Neural progenitor cell (in vitro differentiated cells): Measurements from ENCODE around the gene KRT5. TPM values are rescaled to one million over a fixed set of nuclear protein-coding genes. Genes with fewer than 3 reads are reported as not detected.
A peak's percentile ranks its signal among the peaks of the same experiment; 100 is the strongest.

Source experiments
- DNase-seq: peaks from one replicate; pipeline ENCODE4 v3.0.0-alpha.2; 2016; ENCODE audit warnings: low spot score
- H2AFZ ChIP-seq: fragments of 200-600 bp; sonication (generic); replicated peaks from 2 replicates; pipeline ENCODE4 v1.6.1; 2016; ENCODE audit warnings: antibody characterized with exemption
- H3F3A ChIP-seq: fragments of 200-600 bp; sonication (generic); 2 replicates; pipeline ENCODE4 v1.6.1; 2016; ENCODE audit warnings: antibody characterized with exemption, low read depth
- H3K27ac ChIP-seq: fragments of 200-600 bp; sonication (generic); 2 replicates; pipeline ENCODE4 v1.5.1; 2016; ENCODE audit warnings: mild to moderate bottlenecking
- H3K27me3 ChIP-seq: fragments of 200-600 bp; sonication (generic); 2 replicates; pipeline ENCODE4 v1.6.1; 2016; ENCODE audit warnings: mild to moderate bottlenecking, moderate library complexity
- H3K36me3 ChIP-seq: fragments of 200-600 bp; sonication (generic); 2 replicates; pipeline ENCODE4 v1.5.1; 2016
- H3K4me1 ChIP-seq: fragments of 200-600 bp; sonication (generic); 2 replicates; pipeline ENCODE4 v1.6.1; 2016; ENCODE audit warnings: mixed run types
- H3K4me2 ChIP-seq: fragments of 200-600 bp; sonication (generic); 2 replicates; pipeline ENCODE4 v1.6.1; 2016
- H3K4me3 ChIP-seq: fragments of 200-600 bp; sonication (generic); 2 replicates; pipeline ENCODE4 v1.5.1; 2016
- H3K79me2 ChIP-seq: fragments of 200-600 bp; sonication (generic); 2 replicates; pipeline ENCODE4 v1.6.1; 2016; ENCODE audit warnings: low read depth
- H3K9ac ChIP-seq: fragments of 200-600 bp; sonication (generic); 2 replicates; pipeline ENCODE4 v1.6.1; 2016
- H3K9me3 ChIP-seq: fragments of 200-600 bp; sonication (generic); 2 replicates; pipeline ENCODE4 v1.5.1; 2016; ENCODE audit warnings: low read depth
- H4K20me1 ChIP-seq: fragments of 200-600 bp; sonication (generic); 2 replicates; pipeline ENCODE4 v1.6.1; 2016; ENCODE audit warnings: low read depth
- H3K27ac Mint-ChIP-seq: 3 replicates; pipeline ENCODE4 v1.8.0; 2021; ENCODE audit warnings: mixed read lengths
- H3K27me3 Mint-ChIP-seq: 2 replicates; pipeline ENCODE4 v1.8.0; 2022; ENCODE audit warnings: low read depth, mild to moderate bottlenecking, inconsistent platforms, moderate library complexity, mixed read lengths; ENCODE audit not compliant: insufficient read depth
- H3K36me3 Mint-ChIP-seq: 3 replicates; pipeline ENCODE4 v1.8.0; 2021; ENCODE audit warnings: mixed read lengths
- H3K4me1 Mint-ChIP-seq: 3 replicates; pipeline ENCODE4 v1.8.0; 2021; ENCODE audit warnings: mixed read lengths
- H3K4me3 Mint-ChIP-seq: 3 replicates; pipeline ENCODE4 v1.8.0; 2021; ENCODE audit warnings: mild to moderate bottlenecking, moderate library complexity, mixed read lengths
- H3K9me3 Mint-ChIP-seq: 3 replicates; pipeline ENCODE4 v1.8.0; 2020; ENCODE audit warnings: mixed read lengths
- EZH2 ChIP-seq: fragments of 200-600 bp; sonication (generic); IDR thresholded peaks from 2 replicates; pipeline ENCODE4 v1.6.1; 2017; ENCODE audit warnings: antibody characterized with exemption, mild to moderate bottlenecking, moderate library complexity
- EZH2phosphoT487 ChIP-seq: fragments of 200-600 bp; sonication (generic); IDR thresholded peaks from 2 replicates; pipeline ENCODE4 v1.6.1; 2017; ENCODE audit warnings: antibody characterized with exemption
- total RNA-seq: library from RNA; depleted of rRNA; stranded (reverse); fragments of >200 nt; gene quantifications from 2 replicates; pipeline ENCODE4 v1.2.3, GENCODE V29; 2015; ENCODE audit warnings: low replicate concordance
- TF ChIP-seq, protein P1 (sequence below): fragments of 200-600 bp; sonication (generic); IDR thresholded peaks from 2 replicates; pipeline ENCODE4 v1.5.1; 2017; ENCODE audit warnings: antibody characterized with exemption, mild to moderate bottlenecking

KRT5 gene
- total RNA-seq, 1 donor from 2014 or later, result not detected

- Mint-ChIP-seq H3K27me3 (peaks cover 10% of the 10 kb centered on the region), H3K27ac (no peak overlapping the region), H3K4me3 (no peak overlapping the region), H3K36me3 (no peaks in the 10 kb centered on the region), H3K9me3 (no peaks in the 10 kb centered on the region), H3K4me1 (no peaks in the 10 kb centered on the region)
- Histone ChIP-seq H3F3A (no peaks in the 10 kb centered on the region), H3K36me3 (no peaks in the 10 kb centered on the region), H3K9ac (no peak overlapping the region), H3K4me2 (no peak overlapping the region), H3K79me2 (no peaks in the 10 kb centered on the region), H4K20me1 (peaks cover 5% of the 10 kb centered on the region), H3K4me3 (no peak overlapping the region), H3K27ac (no peak overlapping the region), H2AFZ (no peak overlapping the region), H3K9me3 (no peaks in the 10 kb centered on the region), H3K4me1 (no peaks in the 10 kb centered on the region), H3K27me3 (peaks cover 6% of the 10 kb centered on the region)
- no peak for DNase-seq
- TF ChIP-seq, protein P1, sequence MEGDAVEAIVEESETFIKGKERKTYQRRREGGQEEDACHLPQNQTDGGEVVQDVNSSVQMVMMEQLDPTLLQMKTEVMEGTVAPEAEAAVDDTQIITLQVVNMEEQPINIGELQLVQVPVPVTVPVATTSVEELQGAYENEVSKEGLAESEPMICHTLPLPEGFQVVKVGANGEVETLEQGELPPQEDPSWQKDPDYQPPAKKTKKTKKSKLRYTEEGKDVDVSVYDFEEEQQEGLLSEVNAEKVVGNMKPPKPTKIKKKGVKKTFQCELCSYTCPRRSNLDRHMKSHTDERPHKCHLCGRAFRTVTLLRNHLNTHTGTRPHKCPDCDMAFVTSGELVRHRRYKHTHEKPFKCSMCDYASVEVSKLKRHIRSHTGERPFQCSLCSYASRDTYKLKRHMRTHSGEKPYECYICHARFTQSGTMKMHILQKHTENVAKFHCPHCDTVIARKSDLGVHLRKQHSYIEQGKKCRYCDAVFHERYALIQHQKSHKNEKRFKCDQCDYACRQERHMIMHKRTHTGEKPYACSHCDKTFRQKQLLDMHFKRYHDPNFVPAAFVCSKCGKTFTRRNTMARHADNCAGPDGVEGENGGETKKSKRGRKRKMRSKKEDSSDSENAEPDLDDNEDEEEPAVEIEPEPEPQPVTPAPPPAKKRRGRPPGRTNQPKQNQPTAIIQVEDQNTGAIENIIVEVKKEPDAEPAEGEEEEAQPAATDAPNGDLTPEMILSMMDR, result no peak
- TF ChIP-seq EZH2 (no peak), EZH2phosphoT487 (no peak)
These were observed 44.4 kb upstream of the KRT5 start for GRCh38 chr12:52564582-52564981.

DNA sequence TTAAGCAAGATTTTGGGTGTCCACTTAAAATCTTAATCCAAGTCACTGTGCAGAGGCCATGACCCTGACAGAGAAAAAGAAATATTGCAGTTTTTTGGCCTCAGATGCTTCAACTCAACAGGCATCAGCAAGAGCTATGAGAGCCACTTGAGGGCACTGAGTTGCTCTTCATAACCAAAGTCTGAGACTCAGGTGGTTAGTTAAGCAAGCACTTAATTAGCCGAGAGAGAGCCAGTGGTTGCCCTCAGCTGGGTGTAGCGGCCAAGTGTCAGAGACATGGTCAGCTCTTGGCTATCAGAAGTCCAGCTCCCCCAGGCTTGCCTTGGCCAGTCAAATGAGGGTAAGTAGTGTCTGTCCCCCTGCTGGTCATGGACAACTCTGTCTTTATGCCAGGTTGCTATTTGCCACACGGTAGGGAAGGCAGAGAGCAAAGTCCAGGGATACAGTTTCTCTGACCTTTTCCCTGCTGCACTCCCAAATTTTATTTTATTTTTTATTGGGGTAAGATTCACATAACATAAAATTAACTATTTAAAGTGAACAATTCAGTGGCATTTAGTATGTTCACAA is 41.8 kb upstream of the KRT5 start:
- no peaks in the 10 kb centered on the region for H3K36me3 ChIP-seq
- H3K4me1 ChIP-seq, result no peaks in the 10 kb centered on the region
- Mint-ChIP-seq H3K27me3 (peaks cover 10% of the 10 kb centered on the region), H3K4me3 (no peak overlapping the region), H3K9me3 (no peaks in the 10 kb centered on the region), H3K4me1 (no peaks in the 10 kb centered on the region), H3K36me3 (no peaks in the 10 kb centered on the region), H3K27ac (no peak overlapping the region)
- no peak overlapping the region for H3K4me3 ChIP-seq
- no peak overlapping the region for H3K4me2 ChIP-seq
- no peak overlapping the region for H2AFZ ChIP-seq
- DNase-seq, result peak; percentile 37
- H3K79me2 ChIP-seq, result no peaks in the 10 kb centered on the region
- H4K20me1 ChIP-seq, result peaks cover 5% of the 10 kb centered on the region
- peaks cover 6% of the 10 kb centered on the region for H3K27me3 ChIP-seq
- no peak overlapping the region for H3K9ac ChIP-seq
- TF ChIP-seq, protein P1, result peak; percentile 51
- TF ChIP-seq EZH2, result no peak
- TF ChIP-seq EZH2phosphoT487, result no peak
- H3K9me3 ChIP-seq, result no peaks in the 10 kb centered on the region
- no peaks in the 10 kb centered on the region for H3F3A ChIP-seq
- no peak overlapping the region for H3K27ac ChIP-seq

DNA sequence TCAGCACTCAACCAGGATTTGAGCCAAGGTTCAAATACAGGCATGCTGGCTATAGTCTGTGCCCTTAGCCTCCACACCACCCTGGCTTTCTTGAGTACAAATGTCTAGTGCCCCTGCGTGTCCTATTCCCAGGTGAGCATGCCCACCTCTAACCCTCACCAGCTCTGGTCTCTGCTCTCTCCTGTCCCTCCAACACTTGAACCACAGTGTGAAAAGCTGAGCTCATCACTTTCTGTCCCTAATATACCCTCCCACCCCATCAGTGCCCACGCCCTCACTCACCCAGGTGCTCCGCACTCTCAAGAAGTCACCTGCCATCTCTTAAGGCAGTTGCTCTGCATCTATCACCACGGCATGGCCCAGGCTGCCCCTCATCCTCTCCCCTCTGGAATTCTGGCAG is 39.8 kb upstream of the KRT5 start:
- H3K36me3 Mint-ChIP-seq, result no peaks in the 10 kb centered on the region
- H3K9me3 Mint-ChIP-seq, result no peaks in the 10 kb centered on the region
- no peaks in the 10 kb centered on the region for H3K9me3 ChIP-seq
- no peaks in the 10 kb centered on the region for H3K79me2 ChIP-seq
- H3K4me2 ChIP-seq, result no peak overlapping the region
- H3K27me3 ChIP-seq, result peaks cover 6% of the 10 kb centered on the region
- H3K4me1 Mint-ChIP-seq, result no peaks in the 10 kb centered on the region
- H2AFZ ChIP-seq, result no peak overlapping the region
- H3K27ac Mint-ChIP-seq, result no peak overlapping the region
- no peak overlapping the region for H3K4me3 Mint-ChIP-seq
- H3K4me1 ChIP-seq, result no peaks in the 10 kb centered on the region
- TF ChIP-seq, protein P1, result no peak
- TF ChIP-seq EZH2, result no peak
- no peak for TF ChIP-seq EZH2phosphoT487
- H4K20me1 ChIP-seq, result peaks cover 5% of the 10 kb centered on the region
- H3K9ac ChIP-seq, result no peak overlapping the region
- H3K27ac ChIP-seq, result no peak overlapping the region
- no peaks in the 10 kb centered on the region for H3F3A ChIP-seq
- DNase-seq, result no peak
- H3K27me3 Mint-ChIP-seq, result peaks cover 4% of the 10 kb centered on the region
- H3K36me3 ChIP-seq, result no peaks in the 10 kb centered on the region
- no peak overlapping the region for H3K4me3 ChIP-seq
